HepG2 (cell line): ENCODE measurements around the gene ORC3.

ENCODE experiments used
- SP1 ChIP-seq, 2 experiments: fragments of 450-650 bp in 1 of 2; sonication (generic) in 1 of 2; formaldehyde crosslinking in 1 of 2; IDR thresholded peaks; 2 replicates each; pipeline versions ENCODE4 v1.4.0 to v1.6.1; 2016 to 2020; ENCODE audit warnings: missing genetic modification reagents in 1 of 2
- ZBTB20 ChIP-seq: sonication (generic); formaldehyde crosslinking; IDR thresholded peaks from 2 replicates; pipeline ENCODE4 v1.8.1; 2023; ENCODE audit warnings: missing genetic modification reagents, low read depth, mild to moderate bottlenecking, borderline replicate concordance
- ZBTB40 ChIP-seq, 2 experiments: fragments of 450-650 bp in 1 of 2; sonication (generic) in 1 of 2; formaldehyde crosslinking in 1 of 2; IDR thresholded peaks; 2 replicates each; pipeline versions ENCODE4 v1.6.1 to v1.8.0; 2016 to 2022; ENCODE audit warnings: antibody characterized with exemption in 1 of 2, mild to moderate bottlenecking in 1 of 2, missing genetic modification reagents in 1 of 2
- ZNF138 ChIP-seq: sonication (generic); formaldehyde crosslinking; IDR thresholded peaks from 2 replicates; pipeline ENCODE4 v1.5.0; 2020; ENCODE audit warnings: mild to moderate bottlenecking, low read depth, missing genetic modification reagents
- ZNF570 ChIP-seq: sonication (generic); formaldehyde crosslinking; IDR thresholded peaks from 2 replicates; pipeline ENCODE4 v1.4.0; 2020; ENCODE audit warnings: mild to moderate bottlenecking, missing genetic modification reagents, borderline replicate concordance
- TF ChIP-seq, protein P1 (sequence below): IDR thresholded peaks from 2 replicates; pipeline ENCODE4 v1.6.1; 2016; ENCODE audit warnings: control low read depth

DNA sequence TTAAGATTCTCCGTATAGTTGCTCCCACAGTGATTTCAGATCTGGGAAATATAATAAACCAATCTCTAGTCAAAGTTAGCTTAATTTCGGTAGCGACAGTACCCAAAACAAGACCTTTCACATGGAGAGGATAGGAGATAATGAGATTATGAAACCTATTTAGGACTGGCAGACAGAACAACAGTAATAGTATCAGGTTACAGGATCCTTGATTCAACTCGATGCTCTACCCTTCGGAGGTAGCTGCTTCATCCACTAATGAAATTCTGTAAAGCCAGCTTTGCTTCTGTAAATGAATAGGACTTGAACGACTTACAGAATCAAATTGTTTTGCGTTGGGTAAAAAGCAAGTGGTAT is 112.6 kb downstream of the ORC3 start:
- TF ChIP-seq ZBTB40 (IDR thresholded peaks at IDR 0.05), result no peak
- no peak for TF ChIP-seq ZBTB40 (CRISPR knock-in tag; IDR thresholded peaks at IDR 0.05)
- TF ChIP-seq SP1 (IDR thresholded peaks at IDR 0.05), result no peak
- TF ChIP-seq SP1 (CRISPR knock-in tag; IDR thresholded peaks at IDR 0.05), result no peak
- no peak for TF ChIP-seq ZNF570 (CRISPR knock-in tag)
- TF ChIP-seq ZNF138 (CRISPR knock-in tag), result no peak
- TF ChIP-seq ZBTB20 (CRISPR knock-in tag), result no peak
- TF ChIP-seq, protein P1, sequence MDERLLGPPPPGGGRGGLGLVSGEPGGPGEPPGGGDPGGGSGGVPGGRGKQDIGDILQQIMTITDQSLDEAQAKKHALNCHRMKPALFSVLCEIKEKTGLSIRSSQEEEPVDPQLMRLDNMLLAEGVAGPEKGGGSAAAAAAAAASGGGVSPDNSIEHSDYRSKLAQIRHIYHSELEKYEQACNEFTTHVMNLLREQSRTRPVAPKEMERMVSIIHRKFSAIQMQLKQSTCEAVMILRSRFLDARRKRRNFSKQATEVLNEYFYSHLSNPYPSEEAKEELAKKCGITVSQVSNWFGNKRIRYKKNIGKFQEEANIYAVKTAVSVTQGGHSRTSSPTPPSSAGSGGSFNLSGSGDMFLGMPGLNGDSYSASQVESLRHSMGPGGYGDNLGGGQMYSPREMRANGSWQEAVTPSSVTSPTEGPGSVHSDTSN (CRISPR knock-in tag), result no peak
